HG03432 (cell line): ENCODE results near the gene LAMTOR2.

Experiments used
- ATAC-seq: cut with Tn5 transposase; IDR thresholded peaks from one replicate; pipeline ENCODE4 v1.9.1; 2021; ENCODE audit warnings: mild to moderate bottlenecking, moderate library complexity; ENCODE audit not compliant: unreplicated experiment

The LAMTOR2 gene

GRCh38 chr1:156074661-156075060 is 20.1 kb downstream of the LAMTOR2 start:
- no peak for ATAC-seq

DNA sequence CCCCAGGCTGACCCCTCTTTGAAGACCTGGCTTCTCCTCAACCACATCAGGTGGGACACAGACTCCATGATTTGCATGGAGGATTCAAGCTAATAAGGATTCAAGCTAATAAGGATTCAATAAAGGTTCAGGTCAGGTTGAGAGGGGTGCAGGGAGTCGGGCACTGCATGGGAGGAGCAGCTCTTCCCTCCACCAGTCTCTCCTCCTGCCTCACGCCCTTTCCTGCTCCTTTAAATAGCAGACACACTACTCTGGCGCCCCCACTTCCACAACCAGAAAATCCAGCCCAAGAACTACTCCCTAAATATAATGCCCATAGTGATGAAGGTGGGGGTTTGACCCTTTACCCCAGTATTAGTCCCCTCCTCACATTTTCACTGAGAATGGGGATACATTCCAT is 20.6 kb downstream of the LAMTOR2 start:
- ATAC-seq: no peak

GRCh38 chr1:156075775-156076204 is 21.2 kb downstream of the LAMTOR2 start:
- no peak for ATAC-seq

DNA sequence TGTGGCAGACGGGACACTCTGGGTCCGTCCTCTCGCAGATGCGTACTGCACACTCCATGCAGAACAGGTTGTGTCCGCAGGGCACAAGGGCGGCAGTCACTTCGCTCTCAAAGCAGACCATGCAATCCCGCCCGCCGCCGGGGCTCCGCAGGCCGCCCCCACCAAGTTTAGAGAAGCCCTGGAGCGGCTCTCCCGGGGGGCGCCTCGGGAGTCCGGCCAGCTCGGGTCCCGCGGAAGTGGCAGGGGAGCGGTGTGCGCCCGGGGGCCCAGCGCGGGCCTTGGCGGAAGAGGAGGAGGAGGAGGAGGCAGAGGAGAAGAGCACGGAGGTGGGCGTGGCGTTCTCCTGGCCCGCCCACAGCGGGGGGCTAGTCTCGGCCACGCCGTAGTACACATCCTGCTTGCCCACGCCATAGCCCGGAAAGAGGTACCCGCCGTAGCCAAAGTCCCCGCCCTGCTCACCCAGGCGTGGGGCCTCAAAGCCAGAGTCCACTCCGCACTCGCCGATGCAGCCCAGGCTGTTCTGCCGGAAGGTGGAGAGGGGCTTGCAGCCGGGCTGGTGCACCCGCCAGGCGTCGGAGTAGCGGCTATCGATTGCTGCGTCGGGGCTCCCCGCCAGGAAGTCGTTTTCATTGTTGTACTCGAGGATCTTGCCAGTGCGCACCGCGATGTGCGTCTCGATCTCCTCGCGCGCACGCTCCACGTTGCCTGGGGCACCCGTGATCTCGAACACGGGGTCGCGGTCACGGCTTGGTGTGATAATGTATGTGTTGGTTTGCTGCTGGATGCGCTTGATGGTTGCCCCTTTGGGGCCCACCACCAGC is 22.2 kb downstream of the LAMTOR2 start:
- ATAC-seq: no peak

GRCh38 chr1:156077430-156077760 is 22.8 kb downstream of the LAMTOR2 start:
- no peak for ATAC-seq

DNA sequence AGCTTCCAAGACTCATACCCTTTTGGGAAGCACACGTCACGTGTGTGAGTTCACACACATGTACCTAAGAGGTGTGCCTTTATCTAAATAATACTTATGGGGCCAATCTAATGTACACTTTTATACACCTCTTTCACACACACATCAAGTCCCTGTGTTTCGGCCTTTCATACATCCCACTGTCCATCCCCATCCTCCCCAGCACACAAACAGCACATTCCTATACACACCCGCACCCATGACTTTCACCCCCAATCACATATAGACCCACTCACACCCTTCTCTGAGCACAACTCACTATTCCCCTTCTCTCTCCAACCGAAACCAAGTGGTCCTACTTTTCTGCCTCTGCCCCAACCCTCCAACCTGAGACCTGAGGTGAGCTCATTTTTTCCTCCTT is 24.1 kb downstream of the LAMTOR2 start:
- ATAC-seq: no peak

DNA sequence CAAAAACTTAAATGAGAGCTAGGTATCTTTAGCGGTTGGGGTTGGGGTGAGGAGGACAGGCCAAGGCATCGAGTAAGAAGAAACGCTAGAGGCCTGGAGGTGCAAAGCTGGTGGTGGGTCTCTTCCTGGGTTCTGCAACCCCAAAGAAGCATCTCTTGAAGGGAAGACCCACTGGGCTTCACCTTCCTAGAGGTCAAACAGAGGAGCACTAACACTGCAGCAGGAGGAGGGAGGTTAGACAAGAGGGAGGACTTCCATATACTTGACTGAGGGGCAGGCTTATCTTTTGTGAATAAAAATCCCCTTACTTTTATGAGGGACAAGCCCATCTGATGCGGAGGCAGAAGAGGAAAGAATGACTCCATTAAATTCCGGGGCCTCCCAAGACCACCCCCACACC is 25.2 kb downstream of the LAMTOR2 start:
- no peak for ATAC-seq

DNA sequence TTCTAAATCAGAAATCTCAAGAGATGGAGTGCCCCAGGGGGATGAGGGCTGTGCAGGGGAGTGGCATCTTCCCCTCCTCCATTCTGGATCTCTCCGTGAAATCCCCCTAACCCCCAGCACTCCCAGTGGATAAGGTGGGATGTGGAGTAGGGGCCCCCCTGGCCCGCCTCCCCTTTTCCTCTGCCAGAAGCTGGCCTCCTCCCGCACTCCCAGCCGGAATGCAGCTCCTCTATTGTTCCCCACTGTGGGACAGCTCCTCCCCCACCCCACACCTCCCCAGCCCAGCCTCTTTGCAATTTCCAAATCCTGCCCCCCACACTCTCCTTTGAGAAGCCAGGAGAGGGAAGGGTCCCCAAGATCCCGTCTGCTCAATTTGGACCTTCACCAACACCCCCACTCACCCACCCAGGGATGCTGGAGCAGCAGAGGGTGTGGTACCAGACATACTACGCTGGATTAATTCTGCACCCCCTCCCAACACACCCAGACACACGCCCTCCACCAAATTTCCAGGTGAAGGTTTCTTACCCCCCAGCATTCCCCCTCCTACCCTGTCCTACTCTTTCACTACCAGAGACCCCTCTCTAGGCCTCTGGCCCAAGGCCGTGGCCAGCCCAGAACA is 25.8 kb downstream of the LAMTOR2 start:
- ATAC-seq: no peak

DNA sequence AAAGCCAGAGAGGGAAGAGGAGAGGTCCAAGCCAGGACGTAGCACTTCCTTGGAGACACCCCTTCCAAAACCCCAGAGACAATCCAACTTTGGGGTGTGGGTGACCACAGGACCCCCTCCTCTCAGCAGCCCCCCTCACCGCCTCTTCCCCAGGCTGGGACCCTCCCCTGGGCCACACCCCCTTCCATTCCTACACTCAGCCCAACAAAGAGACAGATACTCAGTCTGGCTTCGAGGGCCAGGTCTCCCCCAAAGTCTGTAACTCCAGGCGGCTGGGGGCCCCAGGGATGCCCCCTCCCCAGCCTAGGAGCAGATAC is 26.2 kb downstream of the LAMTOR2 start:
- ATAC-seq: no peak

- no peak for ATAC-seq
Observed at GRCh38 chr1:156081180-156081916, 26.8 kb downstream of the LAMTOR2 start.

DNA sequence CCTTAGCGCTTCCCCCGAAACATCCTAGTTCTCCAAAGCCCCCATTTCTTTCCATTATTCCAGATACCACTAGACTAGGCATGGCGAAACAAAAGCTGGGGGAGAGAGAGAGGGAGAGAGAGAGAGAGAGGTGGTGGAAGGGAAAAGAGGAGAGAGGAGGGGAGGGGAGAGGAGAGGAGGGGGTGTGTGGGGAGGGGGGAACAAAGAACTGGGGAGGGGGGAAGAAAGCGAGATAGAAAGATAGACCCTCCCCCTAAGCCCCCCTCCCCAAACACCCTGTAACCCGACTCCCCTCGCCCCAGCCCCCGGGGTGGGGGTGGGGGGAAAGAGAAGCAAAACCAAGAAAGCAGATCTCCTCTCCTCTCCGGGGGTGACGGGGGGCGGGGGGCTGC is 27.3 kb downstream of the LAMTOR2 start:
- ATAC-seq: no peak

DNA sequence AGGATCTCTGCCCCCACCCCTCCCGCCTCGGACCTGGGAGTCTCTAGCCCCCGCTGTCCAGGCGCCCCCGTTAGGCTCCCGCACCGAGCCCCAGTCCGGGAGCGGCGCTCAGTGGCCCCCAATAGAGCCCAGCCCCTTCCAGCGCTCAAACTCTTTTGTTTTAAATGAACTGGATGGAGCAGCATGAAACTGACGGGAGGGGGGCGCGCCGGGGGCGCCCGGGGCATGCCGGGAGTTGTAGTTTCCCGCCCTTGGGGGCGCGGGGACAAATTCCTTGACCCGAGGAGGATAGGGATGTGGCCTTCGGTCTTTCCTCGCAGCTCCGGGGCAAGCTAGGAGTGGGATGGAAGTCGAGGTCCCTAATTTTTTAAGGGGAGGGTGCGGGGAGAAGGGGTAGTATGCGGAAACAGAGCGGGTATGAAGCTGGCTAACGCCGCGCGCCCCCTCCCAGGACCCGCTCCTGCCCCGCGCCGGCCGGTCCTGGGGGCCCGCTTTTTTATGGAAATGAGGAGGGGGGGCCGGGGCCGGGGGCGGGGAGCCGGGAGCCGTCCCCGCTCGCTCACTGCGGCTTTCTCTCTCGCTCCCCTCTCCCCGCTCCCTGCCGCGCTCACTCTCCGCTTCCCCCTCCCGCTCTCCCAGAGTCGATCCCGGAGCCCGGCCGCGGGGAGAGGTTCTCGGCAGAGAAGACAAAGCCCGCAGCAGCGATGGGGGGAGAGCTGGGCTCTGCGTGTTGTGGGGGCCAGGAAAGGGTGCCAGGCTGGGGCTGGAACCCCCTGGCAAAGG is 27.9 kb downstream of the LAMTOR2 start, which contains the start of gene MEX3A:
TSS of gene MEX3A (minus strand) at position 157 of the 783 bp plus-strand sequence. CDS start 467 bp downstream, outside the sequence.
- ATAC-seq: peak; percentile 60

DNA sequence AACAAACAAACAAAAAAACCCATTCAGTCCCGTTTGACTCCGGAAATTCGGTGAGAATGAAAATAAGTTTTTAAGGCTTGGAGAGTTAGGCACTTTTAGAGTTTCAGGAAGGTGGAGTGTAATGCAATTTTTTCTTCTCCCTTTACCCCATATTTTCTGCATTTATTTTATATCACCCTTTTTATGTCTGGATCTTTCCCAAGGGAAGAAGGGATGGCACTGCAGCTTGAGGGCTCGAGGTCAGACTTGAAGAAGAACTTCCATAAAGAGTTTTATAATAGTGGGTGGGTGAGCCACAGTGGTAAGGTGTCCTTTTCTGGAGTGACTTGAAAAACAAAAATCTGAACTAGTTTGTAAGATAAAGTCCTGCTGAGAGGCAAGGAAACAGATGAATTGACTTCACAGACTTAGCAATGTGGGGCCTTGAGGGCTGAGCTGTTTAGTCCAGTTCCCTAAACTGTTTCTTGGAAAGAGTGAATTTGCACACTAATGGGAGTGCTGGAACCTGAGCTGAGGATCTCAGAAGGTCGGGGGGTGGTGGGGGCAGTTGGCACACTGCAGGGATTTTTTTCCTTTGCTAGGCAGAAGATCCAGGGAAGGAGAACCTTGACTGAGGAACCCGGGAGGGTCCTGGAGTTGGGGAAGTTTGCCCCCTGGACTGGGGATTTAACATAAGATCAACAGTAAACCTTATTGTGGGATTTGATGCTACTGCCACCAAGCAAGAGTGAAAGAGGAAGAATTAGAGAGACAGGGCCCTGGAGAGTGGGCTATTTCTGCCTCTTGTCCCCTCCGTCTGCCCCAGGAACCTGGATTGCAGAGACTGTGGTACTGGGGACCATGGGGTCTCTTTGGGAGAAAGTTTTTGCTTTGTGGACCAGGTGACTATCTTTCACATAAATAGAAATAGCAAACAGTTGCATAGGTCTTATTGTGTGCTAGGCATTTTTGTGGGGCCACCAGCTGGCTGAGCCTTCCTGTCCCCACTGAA is 29.5 kb downstream of the LAMTOR2 start:
- no peak for ATAC-seq

DNA sequence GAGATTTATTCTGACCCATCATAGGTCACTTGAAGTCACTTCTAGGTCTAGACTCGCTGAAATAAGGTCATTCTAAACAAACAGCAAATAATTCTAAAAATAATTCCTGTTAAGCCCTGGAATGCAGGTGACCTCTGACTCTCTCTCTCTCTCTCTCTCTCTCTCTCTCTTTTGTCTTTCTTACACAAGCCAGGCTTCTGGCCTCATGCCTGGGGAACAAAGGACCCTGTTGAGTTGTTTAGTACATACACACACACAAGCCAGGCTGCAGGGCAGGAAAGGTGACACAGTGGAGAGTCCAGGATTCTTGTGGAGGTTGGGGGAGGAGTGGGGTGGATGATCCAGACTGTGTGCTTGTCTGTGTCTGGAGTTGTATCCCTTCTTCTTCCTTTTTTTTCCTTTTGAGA is 31.7 kb downstream of the LAMTOR2 start:
- no peak for ATAC-seq

DNA sequence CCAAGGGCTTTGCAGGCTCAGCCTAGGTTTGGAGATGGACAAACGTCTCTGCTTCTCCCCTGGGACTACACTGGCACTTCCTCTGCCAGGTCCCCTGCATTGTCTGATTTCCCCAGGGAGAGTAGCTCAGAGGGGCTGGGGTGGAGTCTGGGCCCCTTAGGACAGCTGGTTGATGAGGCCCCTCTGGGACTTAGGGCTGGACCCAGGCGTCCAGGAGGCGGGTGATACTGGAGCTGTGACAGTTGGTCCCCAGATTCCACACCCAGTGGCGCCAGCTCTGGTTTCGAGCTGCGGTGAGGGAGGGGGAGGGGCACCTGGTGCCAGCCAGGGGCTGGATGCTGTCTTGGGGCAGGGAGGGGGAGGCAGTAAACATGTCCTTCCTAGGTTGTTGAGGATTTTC is 35.1 kb downstream of the LAMTOR2 start:
- ATAC-seq: no peak

DNA sequence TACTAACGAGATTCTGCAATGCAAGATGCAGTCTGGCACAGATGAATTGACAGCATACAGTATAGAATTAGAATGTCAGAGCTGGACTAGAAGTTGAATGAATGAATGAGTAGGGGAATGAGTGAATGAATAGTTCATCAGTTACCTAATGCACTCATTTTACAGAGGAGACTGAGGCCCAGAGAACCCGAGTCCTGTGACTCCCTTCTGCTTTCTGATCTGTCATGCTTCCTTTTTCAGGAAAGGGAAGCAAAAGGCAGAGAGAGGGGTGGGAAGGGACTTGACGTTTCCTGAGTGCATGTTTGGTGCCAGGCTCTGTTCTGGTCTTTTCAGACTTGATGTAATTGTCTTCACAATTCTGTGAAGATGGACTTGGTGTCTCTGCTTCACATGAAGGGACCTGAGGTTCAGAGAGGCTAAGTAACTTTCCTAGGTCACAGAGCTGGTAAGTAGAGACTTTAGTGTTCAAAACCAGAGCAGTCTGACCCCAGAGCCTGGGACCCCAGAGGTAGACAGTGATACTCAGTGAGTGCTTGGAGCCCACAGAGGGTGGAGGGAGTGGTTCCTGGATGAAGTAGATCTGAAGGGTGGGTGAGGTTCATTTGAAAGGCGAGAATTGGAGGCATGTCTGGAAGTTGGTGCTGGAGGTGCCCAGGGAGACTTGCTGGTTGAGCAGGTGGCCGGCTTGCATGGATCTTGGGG is 35.7 kb downstream of the LAMTOR2 start:
- no peak for ATAC-seq

DNA sequence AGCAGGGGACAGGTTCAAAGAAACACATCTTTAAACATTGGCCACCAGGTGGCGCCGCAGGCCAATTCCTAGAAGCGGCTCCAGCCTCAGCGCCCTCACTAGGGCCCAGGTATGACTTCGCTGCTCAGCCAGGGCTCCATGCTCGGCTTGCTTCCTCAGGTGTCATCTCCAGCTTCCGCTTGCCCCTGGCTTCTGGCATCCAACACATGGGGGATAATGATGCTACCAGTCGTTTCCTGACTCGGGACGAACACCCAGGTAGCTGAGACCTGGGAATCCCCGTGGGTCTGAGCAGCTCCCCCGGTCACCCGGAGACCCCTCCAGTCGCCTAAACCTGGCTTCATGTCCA is 36.2 kb downstream of the LAMTOR2 start:
- ATAC-seq: peak; percentile 60

- ATAC-seq: no peak
Observed at GRCh38 chr1:156091610-156092009, 37.0 kb downstream of the LAMTOR2 start.

- no peak for ATAC-seq
Observed at GRCh38 chr1:156095906-156096508, 41.4 kb downstream of the LAMTOR2 start.
